Testis (tissue), 2 donors: ENCODE measurements around the gene FGFR2.

Source experiments
- POLR2A ChIP-seq: fragments of 450-650 bp; IDR thresholded peaks from one replicate; pipeline ENCODE4 v1.6.1; 2017; ENCODE audit warnings: antibody characterized with exemption, mild to moderate bottlenecking, moderate library complexity
- TF ChIP-seq, protein P1 (sequence below), 3 experiments: fragments of 450-650 bp in 2 of 3; fragments of 200-600 bp in 1 of 3; sonication (generic) in 1 of 3; IDR thresholded peaks; one replicate each; pipeline ENCODE4 v1.5.1; 2016 to 2019; ENCODE audit warnings: antibody characterized with exemption in 3 of 3, mild to moderate bottlenecking in 2 of 3, moderate library complexity in 1 of 3

DNA sequence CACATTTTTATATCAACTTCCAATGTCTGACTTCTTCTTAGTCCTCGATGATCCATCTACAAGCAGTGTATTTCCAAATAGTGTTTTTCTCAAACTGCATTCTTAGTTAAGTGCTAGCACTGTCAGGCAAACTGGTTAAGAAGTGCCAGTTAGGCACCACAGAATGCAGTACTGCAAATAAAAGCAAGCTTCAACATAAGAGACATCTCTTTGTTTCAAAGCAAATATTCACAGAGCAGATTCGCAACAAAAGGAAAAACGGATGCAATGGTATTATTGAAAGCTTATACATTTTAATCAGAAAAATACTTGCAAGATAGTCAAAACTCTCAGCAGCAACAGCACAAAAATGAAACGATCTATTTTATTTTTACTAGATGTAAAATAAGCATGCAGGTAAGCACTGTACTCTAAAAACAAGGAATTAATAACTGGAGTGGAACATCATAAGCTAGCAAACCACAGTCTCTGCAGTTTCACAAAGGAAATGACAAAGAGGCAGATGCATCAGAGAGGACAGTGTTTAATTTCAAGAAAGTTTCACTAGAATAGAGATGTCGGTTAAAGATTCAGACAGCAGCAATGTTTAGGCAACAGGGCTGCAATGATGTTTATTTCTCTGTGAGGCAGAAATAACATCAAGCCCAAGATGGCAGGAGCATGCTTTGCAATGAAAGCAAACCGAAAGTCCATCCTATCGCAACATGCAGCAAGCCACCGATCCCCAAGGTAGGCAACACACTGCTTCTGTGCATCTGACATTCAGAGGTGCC lies 82.0 kb downstream of the FGFR2 start:
- TF ChIP-seq, protein P1, sequence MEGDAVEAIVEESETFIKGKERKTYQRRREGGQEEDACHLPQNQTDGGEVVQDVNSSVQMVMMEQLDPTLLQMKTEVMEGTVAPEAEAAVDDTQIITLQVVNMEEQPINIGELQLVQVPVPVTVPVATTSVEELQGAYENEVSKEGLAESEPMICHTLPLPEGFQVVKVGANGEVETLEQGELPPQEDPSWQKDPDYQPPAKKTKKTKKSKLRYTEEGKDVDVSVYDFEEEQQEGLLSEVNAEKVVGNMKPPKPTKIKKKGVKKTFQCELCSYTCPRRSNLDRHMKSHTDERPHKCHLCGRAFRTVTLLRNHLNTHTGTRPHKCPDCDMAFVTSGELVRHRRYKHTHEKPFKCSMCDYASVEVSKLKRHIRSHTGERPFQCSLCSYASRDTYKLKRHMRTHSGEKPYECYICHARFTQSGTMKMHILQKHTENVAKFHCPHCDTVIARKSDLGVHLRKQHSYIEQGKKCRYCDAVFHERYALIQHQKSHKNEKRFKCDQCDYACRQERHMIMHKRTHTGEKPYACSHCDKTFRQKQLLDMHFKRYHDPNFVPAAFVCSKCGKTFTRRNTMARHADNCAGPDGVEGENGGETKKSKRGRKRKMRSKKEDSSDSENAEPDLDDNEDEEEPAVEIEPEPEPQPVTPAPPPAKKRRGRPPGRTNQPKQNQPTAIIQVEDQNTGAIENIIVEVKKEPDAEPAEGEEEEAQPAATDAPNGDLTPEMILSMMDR (IDR thresholded peaks at IDR 0.05) = no peak
- no peak for TF ChIP-seq POLR2A
